T-helper 1 cell treated with Interleukin-12 subunit alpha and Interleukin-12 subunit beta and Interleukin-4 antibody, amounts not matched to agents 30 μg/mL and 1 μg/mL, for 36 hours (primary cell): ENCODE measurements around the gene R3HDM1.
"Not testable (repeated sequence)": the region's sequence is repeated elsewhere in the genome, so short reads cannot be mapped to it uniquely, and the experiment has no call there.

Experiments used
- H3K27ac Mint-ChIP-seq: one replicate; pipeline ENCODE4 v1.8.0; 2021; ENCODE audit warnings: mild to moderate bottlenecking, mixed read lengths
- H3K27me3 Mint-ChIP-seq: one replicate; pipeline ENCODE4 v1.8.0; 2021; ENCODE audit warnings: low read depth, mixed read lengths
- H3K36me3 Mint-ChIP-seq: one replicate; pipeline ENCODE4 v1.8.0; 2021; ENCODE audit warnings: low read depth, mixed read lengths
- H3K4me1 Mint-ChIP-seq: one replicate; pipeline ENCODE4 v1.8.0; 2021; ENCODE audit warnings: low read depth, mixed read lengths
- H3K4me3 Mint-ChIP-seq: one replicate; pipeline ENCODE4 v1.8.0; 2021; ENCODE audit warnings: mild to moderate bottlenecking, moderate library complexity, mixed read lengths
- H3K9me3 Mint-ChIP-seq: one replicate; pipeline ENCODE4 v1.8.0; 2021; ENCODE audit warnings: mixed read lengths

Gene R3HDM1

GRCh38 chr2:135688978-135689377, 157.7 kb downstream of the R3HDM1 start:
- Mint-ChIP-seq H3K36me3 (peaks cover 13% of the 10 kb centered on the region), H3K4me3 (no peak overlapping the region), H3K27ac (no peak overlapping the region), H3K27me3 (no peaks in the 10 kb centered on the region), H3K9me3 (no peaks in the 10 kb centered on the region), H3K4me1 (peaks cover 21% of the 10 kb centered on the region)

GRCh38 chr2:135689679-135690078, 158.4 kb downstream of the R3HDM1 start:
- Mint-ChIP-seq H3K27ac (peak overlapping the region; percentile 77), H3K27me3 (no peaks in the 10 kb centered on the region), H3K36me3 (peaks cover 17% of the 10 kb centered on the region), H3K4me3 (peak overlapping the region; percentile 55), H3K4me1 (peaks cover 21% of the 10 kb centered on the region), H3K9me3 (no peaks in the 10 kb centered on the region)

DNA sequence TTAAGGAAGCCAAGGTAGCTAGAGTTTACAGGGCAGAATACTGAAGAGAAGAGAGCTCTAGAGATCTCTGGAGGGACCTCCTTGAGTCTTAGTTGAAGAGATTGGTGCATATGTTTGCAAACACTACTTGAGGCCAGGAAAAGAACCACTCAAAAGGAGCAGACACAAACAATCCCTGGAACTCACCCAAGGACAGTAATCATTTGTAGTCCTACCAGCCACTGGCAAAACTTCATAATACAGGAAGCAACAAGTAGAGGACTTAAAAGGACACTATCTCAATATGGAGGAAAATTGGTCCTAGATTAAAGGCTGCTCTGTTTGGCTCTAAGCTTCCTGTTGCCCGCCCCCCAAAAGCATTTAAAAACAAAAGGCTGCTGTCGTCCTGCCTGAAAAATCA, 163.4 kb downstream of the R3HDM1 start:
- Mint-ChIP-seq H3K9me3 (peaks cover 4% of the 10 kb centered on the region), H3K36me3 (peaks cover 19% of the 10 kb centered on the region), H3K4me1 (peaks cover 12% of the 10 kb centered on the region), H3K27ac (no peak overlapping the region), H3K4me3 (no peak overlapping the region), H3K27me3 (no peaks in the 10 kb centered on the region)

DNA sequence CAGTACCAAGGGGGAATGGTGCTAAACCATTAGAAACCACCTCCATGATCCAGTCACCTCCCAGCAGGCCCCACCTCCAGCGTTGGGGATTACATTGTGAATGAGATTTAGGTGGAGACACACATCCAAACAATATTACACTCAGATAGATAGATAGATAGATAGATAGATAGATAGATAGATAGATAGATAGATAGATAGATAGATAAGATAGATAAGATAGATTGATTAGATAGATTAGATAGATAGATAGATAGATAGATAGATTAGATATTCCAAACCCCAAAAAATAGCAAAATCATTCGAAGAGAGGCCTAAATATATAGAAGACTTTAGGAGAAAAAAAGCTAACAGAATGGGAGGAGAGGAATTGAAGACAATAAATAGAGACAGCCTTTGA, 167.6 kb downstream of the R3HDM1 start:
- Mint-ChIP-seq H3K4me3 (no peak overlapping the region), H3K36me3 (peaks cover 14% of the 10 kb centered on the region), H3K9me3 (peaks cover 4% of the 10 kb centered on the region), H3K4me1 (peaks cover 3% of the 10 kb centered on the region), H3K27ac (no peak overlapping the region), H3K27me3 (no peaks in the 10 kb centered on the region)

DNA sequence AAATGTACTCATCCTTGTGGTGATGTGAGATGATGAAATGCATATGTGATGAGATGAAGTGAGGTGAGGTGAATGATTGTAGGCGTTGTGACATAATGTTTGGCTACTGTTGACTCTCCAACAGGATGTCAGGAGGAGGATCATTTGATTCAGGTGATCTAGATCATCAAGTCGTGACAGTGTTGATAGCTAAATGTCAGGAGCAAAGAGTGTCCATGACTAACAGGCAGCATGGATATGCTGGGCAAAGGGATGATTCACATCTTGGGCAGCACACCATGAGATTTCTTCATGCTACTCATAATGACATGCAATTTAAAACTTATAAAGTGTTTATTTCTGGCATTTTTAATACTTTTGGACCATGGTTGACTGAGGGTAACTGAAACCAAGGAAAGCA, 170.2 kb downstream of the R3HDM1 start:
- Mint-ChIP-seq H3K27me3 (no peaks in the 10 kb centered on the region), H3K27ac (no peak overlapping the region), H3K4me3 (no peak overlapping the region), H3K9me3 (no peaks in the 10 kb centered on the region), H3K36me3 (no peaks in the 10 kb centered on the region), H3K4me1 (no peaks in the 10 kb centered on the region)

- no peak overlapping the region for H3K4me3 Mint-ChIP-seq
- H3K27ac Mint-ChIP-seq = no peak overlapping the region
- no peaks in the 10 kb centered on the region for H3K9me3 Mint-ChIP-seq
- no peaks in the 10 kb centered on the region for H3K27me3 Mint-ChIP-seq
- H3K36me3 Mint-ChIP-seq = no peaks in the 10 kb centered on the region
- H3K4me1 Mint-ChIP-seq = no peaks in the 10 kb centered on the region
These were observed 172.0 kb downstream of the R3HDM1 start for GRCh38 chr2:135703300-135703699.

DNA sequence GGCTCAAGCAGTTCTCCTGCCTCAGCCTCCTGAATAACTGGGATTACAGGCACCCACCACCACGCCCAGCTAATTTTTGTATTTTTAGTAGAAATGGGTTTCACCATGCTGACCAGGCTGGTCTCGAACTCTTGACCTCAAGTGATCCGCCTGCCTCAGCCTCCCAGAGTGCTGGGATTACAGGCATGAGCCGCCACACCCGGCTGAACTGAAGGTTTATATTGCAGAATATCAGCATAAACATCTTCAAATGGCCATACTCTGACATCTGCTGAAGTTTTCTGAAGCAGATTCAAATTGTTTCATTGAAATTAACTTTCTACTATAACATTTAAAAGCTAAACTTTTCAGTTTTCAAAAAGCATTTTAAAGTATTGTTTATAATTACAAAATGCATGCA, 172.8 kb downstream of the R3HDM1 start:
- not testable (repeated sequence) for H3K27ac Mint-ChIP-seq, H3K4me1 Mint-ChIP-seq, H3K9me3 Mint-ChIP-seq, H3K36me3 Mint-ChIP-seq, H3K27me3 Mint-ChIP-seq, H3K4me3 Mint-ChIP-seq

GRCh38 chr2:135708159-135708558, 176.9 kb downstream of the R3HDM1 start:
- peaks cover 5% of the 10 kb centered on the region for H3K36me3 Mint-ChIP-seq
- H3K4me1 Mint-ChIP-seq = no peaks in the 10 kb centered on the region

GRCh38 chr2:135709992-135710391, 178.7 kb downstream of the R3HDM1 start:
- H3K9me3 Mint-ChIP-seq = no peaks in the 10 kb centered on the region

More at GRCh38 chr2:135708159-135708558, 176.9 kb downstream of the R3HDM1 start:
- Mint-ChIP-seq H3K27me3 (no peaks in the 10 kb centered on the region), H3K27ac (no peak overlapping the region), H3K9me3 (no peaks in the 10 kb centered on the region), H3K4me3 (no peak overlapping the region)

GRCh38 chr2:135715086-135715485, 183.8 kb downstream of the R3HDM1 start:
- not testable (repeated sequence) for H3K4me1 Mint-ChIP-seq, H3K9me3 Mint-ChIP-seq, H3K27me3 Mint-ChIP-seq, H3K27ac Mint-ChIP-seq, H3K4me3 Mint-ChIP-seq, H3K36me3 Mint-ChIP-seq

More at GRCh38 chr2:135709992-135710391, 178.7 kb downstream of the R3HDM1 start:
- H3K4me3 Mint-ChIP-seq = no peak overlapping the region
- H3K36me3 Mint-ChIP-seq = peaks cover 5% of the 10 kb centered on the region
- H3K4me1 Mint-ChIP-seq = no peaks in the 10 kb centered on the region
- H3K27me3 Mint-ChIP-seq = no peaks in the 10 kb centered on the region
- no peak overlapping the region for H3K27ac Mint-ChIP-seq

DNA sequence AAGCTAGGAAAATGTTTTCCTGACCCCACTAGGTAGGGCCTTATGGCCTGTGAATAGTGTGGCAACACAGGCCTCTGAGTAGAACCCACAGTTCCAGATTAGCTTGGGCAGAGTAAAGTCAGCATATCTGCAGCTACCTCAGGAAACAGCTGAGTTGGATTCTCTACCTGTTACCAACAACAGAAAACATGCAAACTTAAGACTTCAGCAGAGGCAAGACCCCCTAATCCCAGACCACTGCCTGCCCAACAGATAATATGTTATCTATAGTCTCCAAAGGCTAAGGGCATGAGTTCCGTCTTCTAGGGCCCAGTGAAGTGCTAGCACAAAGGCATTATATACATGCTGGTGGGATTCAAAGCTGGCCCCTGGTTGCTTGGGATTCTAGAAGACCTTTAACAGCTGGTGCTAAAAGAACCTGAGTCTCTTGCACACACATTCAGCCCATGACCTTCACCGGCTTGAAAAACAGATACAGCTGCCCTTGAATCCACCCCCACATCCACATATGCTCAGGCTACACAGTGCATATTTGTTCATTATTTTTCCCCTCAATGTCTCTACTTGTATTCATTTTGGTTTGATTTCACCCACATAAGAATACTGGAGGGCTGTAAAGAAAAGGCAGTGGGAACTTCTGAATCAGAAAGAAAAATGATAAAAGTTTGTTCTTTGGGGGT, 196.9 kb downstream of the R3HDM1 start:
- Mint-ChIP-seq H3K27me3 (no peaks in the 10 kb centered on the region), H3K4me3 (no peak overlapping the region), H3K9me3 (no peaks in the 10 kb centered on the region), H3K4me1 (peaks cover 2% of the 10 kb centered on the region), H3K36me3 (peaks cover 17% of the 10 kb centered on the region), H3K27ac (no peak overlapping the region)

GRCh38 chr2:135732561-135732960, 201.3 kb downstream of the R3HDM1 start:
- peaks cover 2% of the 10 kb centered on the region for H3K4me1 Mint-ChIP-seq

DNA sequence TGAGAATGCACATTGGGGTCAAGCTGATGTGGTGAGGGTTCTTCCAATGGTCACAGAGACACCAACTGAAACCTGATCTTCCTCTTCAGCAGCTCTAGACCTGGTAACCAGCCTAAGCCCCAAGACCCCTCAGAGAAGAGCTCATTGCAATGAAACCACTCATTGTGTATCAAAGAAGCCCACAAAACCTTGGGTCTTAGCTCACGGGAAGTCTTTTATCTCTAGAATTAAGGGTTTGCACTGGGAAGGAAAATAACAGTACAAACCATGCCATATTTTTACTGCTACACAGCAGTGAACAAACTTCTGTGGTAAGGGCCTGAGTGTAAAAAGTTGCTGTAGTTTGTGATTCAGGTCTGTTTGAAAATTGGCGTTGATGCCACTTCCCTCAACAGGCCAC, 201.8 kb downstream of the R3HDM1 start:
- Mint-ChIP-seq H3K27me3 (no peaks in the 10 kb centered on the region), H3K4me1 (peaks cover 2% of the 10 kb centered on the region), H3K4me3 (no peak overlapping the region), H3K36me3 (peaks cover 2% of the 10 kb centered on the region), H3K9me3 (no peaks in the 10 kb centered on the region), H3K27ac (no peak overlapping the region)

More at GRCh38 chr2:135732561-135732960, 201.3 kb downstream of the R3HDM1 start:
- Mint-ChIP-seq H3K4me3 (no peak overlapping the region), H3K9me3 (no peaks in the 10 kb centered on the region), H3K36me3 (peaks cover 2% of the 10 kb centered on the region), H3K27me3 (no peaks in the 10 kb centered on the region), H3K27ac (no peak overlapping the region)

- Mint-ChIP-seq H3K9me3 (peaks cover 4% of the 10 kb centered on the region), H3K36me3 (peaks cover 2% of the 10 kb centered on the region), H3K4me1 (peaks cover 4% of the 10 kb centered on the region), H3K27me3 (no peaks in the 10 kb centered on the region), H3K4me3 (no peak overlapping the region), H3K27ac (no peak overlapping the region)
These were observed 205.3 kb downstream of the R3HDM1 start for GRCh38 chr2:135736546-135736945.

DNA sequence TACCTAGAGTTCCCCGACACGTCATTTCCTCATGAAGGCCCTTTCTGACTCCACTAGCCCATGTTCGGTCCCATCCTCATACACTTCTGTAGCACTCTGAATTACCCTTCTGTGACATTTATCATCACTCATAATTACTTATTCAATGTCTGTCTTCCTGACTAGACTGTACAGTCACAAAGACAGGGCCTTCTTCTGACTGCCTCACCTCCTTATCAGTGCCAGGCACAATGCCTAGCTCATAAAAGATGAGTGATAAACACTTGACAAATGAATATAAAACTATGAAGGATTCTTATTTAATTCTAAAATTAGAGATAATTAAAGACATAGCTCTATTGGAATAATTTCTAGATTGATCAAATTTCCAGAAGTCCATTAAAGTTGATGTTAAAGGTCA, 208.9 kb downstream of the R3HDM1 start:
- H3K9me3 Mint-ChIP-seq = peaks cover 4% of the 10 kb centered on the region
- H3K36me3 Mint-ChIP-seq = peaks cover 10% of the 10 kb centered on the region
- no peak overlapping the region for H3K27ac Mint-ChIP-seq
- peaks cover 20% of the 10 kb centered on the region for H3K4me1 Mint-ChIP-seq
- H3K4me3 Mint-ChIP-seq = no peak overlapping the region
- H3K27me3 Mint-ChIP-seq = no peaks in the 10 kb centered on the region

GRCh38 chr2:135741043-135741394, 209.7 kb downstream of the R3HDM1 start:
- no peaks in the 10 kb centered on the region for H3K27me3 Mint-ChIP-seq
- H3K27ac Mint-ChIP-seq = no peak overlapping the region
- H3K4me3 Mint-ChIP-seq = no peak overlapping the region
- H3K9me3 Mint-ChIP-seq = peaks cover 4% of the 10 kb centered on the region
- H3K36me3 Mint-ChIP-seq = peaks cover 13% of the 10 kb centered on the region
- peaks cover 22% of the 10 kb centered on the region for H3K4me1 Mint-ChIP-seq
